HTR-8/SVneo (cell line): ENCODE measurements around the gene DNMBP.
A peak's percentile ranks its signal among the peaks of the same experiment; 100 is the strongest.
"Not testable (repeated sequence)": the region's sequence is repeated elsewhere in the genome, so short reads cannot be mapped to it uniquely, and the experiment has no call there.

Experiments used
- DNase-seq: peaks from one replicate; pipeline ENCODE4 v3.0.0; 2011; ENCODE audit warnings: low spot score, mixed read lengths; ENCODE audit not compliant: insufficient read length
- FAIRE-seq: peaks from 2 replicates; lab custom pipeline; 2011; peaks lifted over from hg19 to GRCh38; lab: Jason Lieb, UNC

The DNMBP gene

GRCh38 chr10:99993701-99994689 lies 15.8 kb downstream of the DNMBP start:
- FAIRE-seq (peak; percentile 66), DNase-seq (peak; percentile 74)

- not testable (repeated sequence) for FAIRE-seq, DNase-seq
Measured at GRCh38 chr10:99985637-99986036, 24.1 kb downstream of the DNMBP start.

- FAIRE-seq, result no peak
- no peak for DNase-seq
Measured at GRCh38 chr10:99984211-99985034, 25.3 kb downstream of the DNMBP start.

DNA sequence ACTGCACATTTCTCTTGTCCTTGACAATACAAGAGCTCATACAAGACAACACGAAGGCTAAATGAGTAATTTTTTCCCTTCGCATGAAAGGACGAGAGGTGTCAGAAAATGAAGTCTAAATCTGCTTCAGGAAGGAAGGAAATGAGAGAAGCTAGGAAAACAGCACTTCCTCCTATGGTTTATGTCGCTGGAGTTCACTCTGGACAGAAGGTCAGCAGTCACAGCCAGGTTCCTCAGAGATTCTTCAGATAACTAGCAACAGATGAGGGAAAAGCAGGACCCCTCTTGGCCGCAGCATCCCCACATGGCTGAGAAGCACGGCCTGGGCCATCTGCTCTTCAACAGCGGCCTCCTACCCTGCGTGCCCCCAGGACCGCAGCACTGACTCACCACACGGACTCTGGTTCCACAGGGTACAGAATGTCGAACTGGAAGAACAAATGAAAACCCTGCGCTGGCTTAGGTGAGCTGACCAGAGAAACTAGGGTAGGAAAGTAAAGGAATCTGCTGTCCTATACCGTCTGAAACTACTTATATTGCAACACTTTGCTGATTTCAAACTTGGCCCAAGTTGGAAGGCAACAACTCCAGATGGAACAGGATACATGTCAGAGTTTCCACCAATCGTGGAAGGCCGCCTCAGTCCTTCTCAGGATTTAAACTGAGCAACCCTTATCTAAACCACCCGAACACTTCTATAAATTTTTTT lies 26.3 kb downstream of the DNMBP start:
- FAIRE-seq, result no peak
- no peak for DNase-seq

GRCh38 chr10:99982728-99983127 lies 27.0 kb downstream of the DNMBP start:
- FAIRE-seq (no peak), DNase-seq (no peak)

GRCh38 chr10:99981581-99982199 lies 28.1 kb downstream of the DNMBP start:
- FAIRE-seq (no peak), DNase-seq (no peak)

DNA sequence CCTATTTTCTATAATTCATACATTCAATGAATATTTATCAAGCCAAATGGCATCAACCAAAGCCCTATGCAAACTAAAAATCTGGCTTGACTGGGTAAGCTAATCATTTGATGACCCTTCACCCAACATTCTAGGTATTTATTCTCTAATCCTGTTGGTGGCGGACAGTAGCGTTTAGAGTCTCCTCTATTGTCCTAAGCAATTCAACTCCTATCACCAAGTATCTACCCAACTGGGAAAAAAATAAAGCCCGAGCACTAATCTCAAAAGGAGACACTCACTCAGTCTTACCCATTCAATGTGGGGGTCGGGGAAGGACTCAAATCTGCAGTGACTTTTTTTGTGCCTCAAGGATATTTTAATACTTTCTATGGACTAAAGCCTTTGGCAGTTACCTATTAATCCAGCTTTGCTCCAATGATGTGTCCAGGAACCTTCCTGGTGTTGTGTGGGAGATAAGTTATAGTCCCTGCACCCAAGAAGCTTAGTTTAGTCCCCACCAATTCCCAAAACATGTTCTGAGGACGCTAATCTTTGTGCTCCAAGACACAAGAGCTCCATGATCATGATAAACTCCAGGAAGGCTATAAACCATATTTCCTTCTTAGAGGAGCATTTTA lies 30.6 kb downstream of the DNMBP start:
- DNase-seq, result no peak
- FAIRE-seq, result no peak

DNA sequence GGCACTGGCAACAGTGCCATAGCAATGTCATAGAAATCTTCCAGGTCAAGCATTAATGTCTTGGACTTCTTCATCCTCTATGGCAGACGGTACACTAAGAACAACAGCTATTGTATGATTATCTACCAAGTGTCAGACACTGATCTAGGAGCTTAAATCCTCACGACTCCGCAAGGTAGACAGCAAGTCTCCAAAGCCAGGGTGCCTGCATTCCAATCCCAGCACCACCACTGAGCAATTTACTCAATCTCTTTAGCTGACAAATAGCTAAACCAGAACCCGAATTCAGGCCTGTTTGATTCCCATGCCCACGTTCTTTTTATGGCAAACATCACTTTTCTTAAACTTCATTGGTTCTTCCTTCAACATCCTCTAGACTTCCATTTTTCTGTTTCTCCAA lies 31.8 kb downstream of the DNMBP start:
- no peak for DNase-seq
- FAIRE-seq, result no peak

- DNase-seq (peak; percentile 72), FAIRE-seq (no peak)
Measured at GRCh38 chr10:99976886-99977665, 32.7 kb downstream of the DNMBP start.

GRCh38 chr10:99975942-99976809 lies 33.6 kb downstream of the DNMBP start:
- FAIRE-seq, result no peak
- DNase-seq, result no peak

GRCh38 chr10:99975106-99975829 lies 34.5 kb downstream of the DNMBP start:
- no peak for FAIRE-seq

DNA sequence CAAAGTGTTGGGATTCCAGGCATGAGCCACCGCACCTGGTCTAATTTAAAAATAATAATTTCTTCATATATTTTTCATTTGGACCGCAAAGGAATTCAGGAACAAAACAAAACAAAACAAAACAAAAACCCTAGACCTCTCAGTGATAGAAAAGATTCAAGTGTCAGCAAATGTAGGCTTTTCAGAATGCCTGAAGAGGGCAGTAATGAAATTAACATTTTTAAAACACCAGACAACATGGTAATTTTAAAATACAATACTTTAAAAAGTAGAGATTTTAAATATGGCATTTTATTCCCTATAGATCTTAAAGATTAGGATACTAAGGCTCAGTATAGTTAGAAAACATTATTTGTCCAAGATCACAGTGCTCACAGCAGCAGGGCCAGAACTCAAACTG lies 36.6 kb downstream of the DNMBP start:
- DNase-seq, result no peak
- no peak for FAIRE-seq

More at GRCh38 chr10:99975106-99975829, 34.5 kb downstream of the DNMBP start:
- DNase-seq, result no peak

DNA sequence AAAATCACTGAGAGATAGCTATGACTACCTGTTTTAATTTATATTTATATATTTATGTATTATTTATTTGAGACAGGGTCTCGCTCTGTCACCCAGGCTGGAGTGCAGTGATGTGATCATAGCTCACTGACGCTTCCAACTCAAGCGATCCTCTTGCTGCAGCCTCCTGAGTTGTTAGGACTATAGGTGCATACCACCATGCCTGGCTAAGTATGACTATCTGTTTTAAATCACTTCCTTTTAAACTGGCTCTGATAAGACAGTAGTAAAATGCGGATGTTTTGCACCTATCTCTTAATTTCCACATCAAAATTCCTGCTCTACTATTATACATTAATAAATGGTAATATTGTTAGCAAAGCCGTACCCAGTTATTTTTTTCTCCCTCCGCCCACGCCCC lies 41.8 kb downstream of the DNMBP start:
- FAIRE-seq (no peak), DNase-seq (no peak)

DNA sequence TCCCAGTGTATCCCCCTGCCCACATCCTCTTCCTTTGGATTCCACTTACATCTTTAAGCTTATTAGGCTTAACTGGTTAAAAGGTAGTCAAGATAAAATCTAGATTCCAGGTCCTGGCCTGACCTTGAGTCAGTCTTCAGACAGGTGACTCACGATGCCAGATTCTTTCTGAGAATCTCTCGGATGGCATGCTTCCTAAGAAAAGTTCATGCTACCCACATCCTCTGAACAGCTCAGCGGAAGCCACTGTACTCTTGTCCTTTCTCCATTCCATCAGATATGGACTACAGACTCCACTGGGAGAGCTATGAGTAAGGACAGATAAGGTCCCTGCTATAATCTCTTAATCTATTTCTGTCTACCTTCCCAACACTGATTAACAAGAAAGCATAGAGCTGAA lies 43.4 kb downstream of the DNMBP start:
- FAIRE-seq, result no peak
- peak; percentile 82 for DNase-seq

GRCh38 chr10:99965700-99966099 lies 44.0 kb downstream of the DNMBP start:
- FAIRE-seq (no peak), DNase-seq (no peak)

- FAIRE-seq, result no peak
- DNase-seq, result no peak
Measured at GRCh38 chr10:99964791-99965190, 45.0 kb downstream of the DNMBP start.
